Panc1 (cell line): ENCODE data around the gene EXPH5. TPM values are rescaled to one million over a fixed set of nuclear protein-coding genes. Genes with fewer than 3 reads are reported as not detected.

Experiments used
- ATAC-seq: fragments of 200-7000 bp; cut with Tn5 transposase; 2 replicates; pipeline ENCODE4 v1.9.1; 2020; ENCODE audit warnings: mild to moderate bottlenecking, moderate library complexity
- BruUV-seq: library from RNA; stranded (reverse); fragments of 400-500 nt; replicated peaks from 2 replicates; lab custom pipeline; 2021; lab: Mats Ljungman, UMichigan
- CTCF ChIA-PET: fragments of 300-600 bp; sonication (Branson Sonifier 250); formaldehyde crosslinking; loops from one replicate; lab custom pipeline; 2022; ENCODE audit warnings: antibody characterized with exemption; lab: Charles Lee
- POLR2A ChIA-PET: fragments of 300-600 bp; sonication (Branson Sonifier 250); formaldehyde crosslinking; loops from one replicate; lab custom pipeline; 2022; ENCODE audit warnings: antibody characterized with exemption; lab: Charles Lee
- DNase-seq: peaks from one replicate; pipeline ENCODE4 v3.0.0-alpha.2; 2010; ENCODE audit warnings: low read depth, low spot score
- H3K27ac ChIP-seq: 2 replicates; pipeline ENCODE4 v1.5.1; 2011; ENCODE audit warnings: mild to moderate bottlenecking, low read length, inconsistent platforms
- H3K27me3 ChIP-seq: fragments of 200-500 bp; sonication (Bioruptor generic); 2 replicates; pipeline ENCODE4 v1.6.0; 2014; ENCODE audit warnings: low read length, inconsistent platforms; ENCODE audit not compliant: control insufficient read depth, insufficient read depth
- H3K36me3 ChIP-seq: fragments of 200-500 bp; sonication (Bioruptor generic); 2 replicates; pipeline ENCODE4 v1.5.1; 2014; ENCODE audit warnings: inconsistent platforms, mild to moderate bottlenecking, low read length, moderate library complexity; ENCODE audit not compliant: control insufficient read depth, insufficient read depth
- H3K4me1 ChIP-seq: 2 replicates; pipeline ENCODE4 v1.5.1; 2011; ENCODE audit warnings: inconsistent platforms, mild to moderate bottlenecking, low read length, moderate library complexity; ENCODE audit not compliant: control insufficient read depth, insufficient read depth
- H3K4me3 ChIP-seq, 2 experiments: 2 replicates each; pipeline ENCODE4 v1.5.1; 2011 to 2012; ENCODE audit warnings: low read depth in 2 of 2, low read length in 2 of 2, mild to moderate bottlenecking in 2 of 2, inconsistent platforms in 1 of 2, moderate library complexity in 1 of 2
- H3K9me3 ChIP-seq: fragments of 200-500 bp; sonication (Bioruptor generic); 2 replicates; pipeline ENCODE4 v1.5.1; 2014; ENCODE audit warnings: low read depth, mild to moderate bottlenecking, inconsistent platforms, low read length, moderate library complexity; ENCODE audit not compliant: control insufficient read depth, insufficient read depth
- CTCF ChIP-seq: fragments of 450-650 bp; IDR thresholded peaks from 2 replicates; pipeline ENCODE4 v1.5.1; 2017; ENCODE audit warnings: mild to moderate bottlenecking
- POLR2AphosphoS5 ChIP-seq: IDR thresholded peaks from 2 replicates; pipeline ENCODE4 v1.6.1; 2012; ENCODE audit warnings: mild to moderate bottlenecking, low read depth, low read length, moderate library complexity
- SIN3A ChIP-seq: IDR thresholded peaks from 2 replicates; pipeline ENCODE4 v1.6.1; 2012; ENCODE audit warnings: low read depth, mild to moderate bottlenecking, low read length, moderate library complexity, borderline replicate concordance; ENCODE audit not compliant: insufficient read depth
- TCF7L2 ChIP-seq: IDR thresholded peaks from 2 replicates; pipeline ENCODE4 v1.6.1; 2011; ENCODE audit warnings: mild to moderate bottlenecking, low read depth, low read length, inconsistent platforms
- in situ Hi-C: cut with HindIII; loops from 2 replicates; pipeline ENCODE4 v1.10.0; 2016; ENCODE audit warnings: low sequenced_read_pairs, low pct_unique_long_range_greater_than_20kb
- intact Hi-C: fragments of 100-400 bp; cut with micrococcal nuclease; formaldehyde crosslinking; loops from one replicate; pipeline ENCODE4 v1.10.0; 2022; ENCODE audit not compliant: unreplicated experiment
- total RNA-seq: library from RNA; stranded (reverse); gene quantifications from one replicate; pipeline ENCODE4 v1.2.1, GENCODE V29; 2021; ENCODE audit not compliant: unreplicated experiment
- TF ChIP-seq, protein P1 (sequence below), 2 experiments: IDR thresholded peaks; 2 replicates each; pipeline ENCODE4 v1.6.1; 2011 to 2012; ENCODE audit warnings: low read depth in 2 of 2, control low read depth in 1 of 2, low read length in 1 of 2, mild to moderate bottlenecking in 1 of 2, moderate library complexity in 1 of 2; ENCODE audit not compliant: insufficient read depth in 1 of 2

The EXPH5 gene
- total RNA-seq, 1 experiment from 2014 or later = 0.85 TPM

GRCh38 chr11:108628326-108628725, 34.8 kb upstream of the EXPH5 start:
- no peaks in the 10 kb centered on the region for H3K9me3 ChIP-seq
- BruUV-seq = no TSS peak
- H3K36me3 ChIP-seq = no peaks in the 10 kb centered on the region
- in situ Hi-C loops (no loop called here), intact Hi-C loops (no loop called here)
- DNase-seq (no peak), ATAC-seq (no peak)
- POLR2A ChIA-PET = no interaction called here
- no peak for TF ChIP-seq POLR2AphosphoS5
- TF ChIP-seq TCF7L2 = no peak
- no peak for TF ChIP-seq CTCF
- TF ChIP-seq, protein P1, sequence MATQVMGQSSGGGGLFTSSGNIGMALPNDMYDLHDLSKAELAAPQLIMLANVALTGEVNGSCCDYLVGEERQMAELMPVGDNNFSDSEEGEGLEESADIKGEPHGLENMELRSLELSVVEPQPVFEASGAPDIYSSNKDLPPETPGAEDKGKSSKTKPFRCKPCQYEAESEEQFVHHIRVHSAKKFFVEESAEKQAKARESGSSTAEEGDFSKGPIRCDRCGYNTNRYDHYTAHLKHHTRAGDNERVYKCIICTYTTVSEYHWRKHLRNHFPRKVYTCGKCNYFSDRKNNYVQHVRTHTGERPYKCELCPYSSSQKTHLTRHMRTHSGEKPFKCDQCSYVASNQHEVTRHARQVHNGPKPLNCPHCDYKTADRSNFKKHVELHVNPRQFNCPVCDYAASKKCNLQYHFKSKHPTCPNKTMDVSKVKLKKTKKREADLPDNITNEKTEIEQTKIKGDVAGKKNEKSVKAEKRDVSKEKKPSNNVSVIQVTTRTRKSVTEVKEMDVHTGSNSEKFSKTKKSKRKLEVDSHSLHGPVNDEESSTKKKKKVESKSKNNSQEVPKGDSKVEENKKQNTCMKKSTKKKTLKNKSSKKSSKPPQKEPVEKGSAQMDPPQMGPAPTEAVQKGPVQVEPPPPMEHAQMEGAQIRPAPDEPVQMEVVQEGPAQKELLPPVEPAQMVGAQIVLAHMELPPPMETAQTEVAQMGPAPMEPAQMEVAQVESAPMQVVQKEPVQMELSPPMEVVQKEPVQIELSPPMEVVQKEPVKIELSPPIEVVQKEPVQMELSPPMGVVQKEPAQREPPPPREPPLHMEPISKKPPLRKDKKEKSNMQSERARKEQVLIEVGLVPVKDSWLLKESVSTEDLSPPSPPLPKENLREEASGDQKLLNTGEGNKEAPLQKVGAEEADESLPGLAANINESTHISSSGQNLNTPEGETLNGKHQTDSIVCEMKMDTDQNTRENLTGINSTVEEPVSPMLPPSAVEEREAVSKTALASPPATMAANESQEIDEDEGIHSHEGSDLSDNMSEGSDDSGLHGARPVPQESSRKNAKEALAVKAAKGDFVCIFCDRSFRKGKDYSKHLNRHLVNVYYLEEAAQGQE (IDR thresholded peaks at IDR 0.05; ENCODE audit: insufficient read depth in 1 of 2, low read depth in 2 of 2, low read length in 1 of 2) = no peak
- TF ChIP-seq SIN3A = no peak
- H3K27me3 ChIP-seq = no peaks in the 10 kb centered on the region
- CTCF ChIA-PET = no interaction called here
- no peaks in the 10 kb centered on the region for H3K4me1 ChIP-seq
- H3K27ac ChIP-seq = no peak overlapping the region
- no peak overlapping the region for H3K4me3 ChIP-seq

GRCh38 chr11:108624196-108624925, 30.8 kb upstream of the EXPH5 start:
- DNase-seq (no peak), ATAC-seq (no peak)
- Histone ChIP-seq H3K4me3 (no peak overlapping the region), H3K4me1 (no peaks in the 10 kb centered on the region), H3K36me3 (no peaks in the 10 kb centered on the region), H3K9me3 (no peaks in the 10 kb centered on the region), H3K27me3 (peaks cover 3% of the 10 kb centered on the region; the same call in 1 of the 2 replicates), H3K27ac (no peak overlapping the region)
- in situ Hi-C loops (no loop called here), intact Hi-C loops (no loop called here)
- TF ChIP-seq, protein P1 (IDR thresholded peaks at IDR 0.05; ENCODE audit: insufficient read depth in 1 of 2, low read depth in 2 of 2, low read length in 1 of 2) = no peak
- no peak for TF ChIP-seq POLR2AphosphoS5
- POLR2A ChIA-PET = no interaction called here
- CTCF ChIA-PET = no interaction called here
- no TSS peak for BruUV-seq
